Calu3 (cell line): ENCODE measurements around the gene TUNAR. TPM values are rescaled to one million over a fixed set of nuclear protein-coding genes. Genes with fewer than 3 reads are reported as not detected.

Source experiments
- BruUV-seq: library from RNA; stranded (reverse); fragments of 400-500 nt; replicated peaks from 2 replicates; lab custom pipeline; 2021; lab: Mats Ljungman, UMichigan
- CTCF ChIA-PET: fragments of 300-600 bp; sonication (Branson Sonifier 250); formaldehyde crosslinking; loops from one replicate; lab custom pipeline; 2022; ENCODE audit warnings: antibody characterized with exemption; lab: Charles Lee
- DNase-seq: peaks from one replicate; pipeline ENCODE4 v3.0.0; 2022
- H3K27ac Mint-ChIP-seq: one replicate; pipeline ENCODE4 v1.8.0; 2022; ENCODE audit warnings: mixed read lengths; ENCODE audit not compliant: unreplicated experiment
- H3K27me3 Mint-ChIP-seq: one replicate; pipeline ENCODE4 v1.8.0; 2022; ENCODE audit warnings: mixed read lengths; ENCODE audit not compliant: unreplicated experiment
- H3K36me3 Mint-ChIP-seq: one replicate; pipeline ENCODE4 v1.8.0; 2022; ENCODE audit warnings: mild to moderate bottlenecking, moderate library complexity, mixed read lengths; ENCODE audit not compliant: insufficient read depth, unreplicated experiment
- H3K4me1 Mint-ChIP-seq: one replicate; pipeline ENCODE4 v1.8.0; 2022; ENCODE audit warnings: mild to moderate bottlenecking, low read depth, mixed read lengths; ENCODE audit not compliant: unreplicated experiment
- H3K4me3 Mint-ChIP-seq: one replicate; pipeline ENCODE4 v1.8.0; 2022; ENCODE audit warnings: mild to moderate bottlenecking, low read depth, moderate library complexity, mixed read lengths; ENCODE audit not compliant: unreplicated experiment
- H3K9me3 Mint-ChIP-seq: one replicate; pipeline ENCODE4 v1.8.0; 2022; ENCODE audit warnings: low read depth, mixed read lengths; ENCODE audit not compliant: unreplicated experiment
- intact Hi-C: fragments of 100-400 bp; cut with micrococcal nuclease; formaldehyde crosslinking; loops from one replicate; pipeline ENCODE4 v1.10.0; 2022; ENCODE audit not compliant: unreplicated experiment
- total RNA-seq: library from RNA; stranded (reverse); gene quantifications from 2 replicates; pipeline ENCODE4 v1.2.3, GENCODE V29; 2022
- TF ChIP-seq, protein P1 (sequence below): fragments of 200-600 bp; IDR thresholded peaks from one replicate; pipeline ENCODE4 v1.8.0; 2022; ENCODE audit warnings: antibody characterized with exemption; ENCODE audit not compliant: unreplicated experiment

The TUNAR gene
- total RNA-seq, 1 experiment from 2014 or later, result not detected

DNA sequence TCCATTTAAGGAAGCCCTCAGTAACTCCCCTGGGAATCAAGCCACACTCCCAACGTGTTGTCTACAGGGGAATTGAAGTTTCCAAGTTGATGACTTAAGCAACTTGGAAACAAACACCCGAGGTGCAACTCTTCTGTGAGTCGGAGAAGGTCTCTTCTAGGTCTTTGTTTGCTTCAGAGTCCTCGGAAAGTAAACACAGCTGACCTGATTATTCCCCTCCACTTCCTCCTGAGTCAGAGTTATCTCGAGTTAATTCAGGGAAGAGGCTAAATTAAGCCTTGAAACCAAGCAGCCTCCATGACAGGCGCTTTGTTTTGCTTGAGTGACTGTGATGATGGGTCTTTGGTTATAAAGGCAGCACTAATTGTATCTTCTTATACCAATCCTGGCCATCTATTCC is 41.8 kb downstream of the TUNAR start:
- DNase-seq, result no peak
- no peaks in the 10 kb centered on the region for H3K4me1 Mint-ChIP-seq
- H3K36me3 Mint-ChIP-seq, result no peaks in the 10 kb centered on the region
- no peak overlapping the region for H3K4me3 Mint-ChIP-seq
- intact Hi-C loops, result no loop called here
- peaks cover 84% of the 10 kb centered on the region for H3K27me3 Mint-ChIP-seq
- no peaks in the 10 kb centered on the region for H3K9me3 Mint-ChIP-seq
- TF ChIP-seq, protein P1, sequence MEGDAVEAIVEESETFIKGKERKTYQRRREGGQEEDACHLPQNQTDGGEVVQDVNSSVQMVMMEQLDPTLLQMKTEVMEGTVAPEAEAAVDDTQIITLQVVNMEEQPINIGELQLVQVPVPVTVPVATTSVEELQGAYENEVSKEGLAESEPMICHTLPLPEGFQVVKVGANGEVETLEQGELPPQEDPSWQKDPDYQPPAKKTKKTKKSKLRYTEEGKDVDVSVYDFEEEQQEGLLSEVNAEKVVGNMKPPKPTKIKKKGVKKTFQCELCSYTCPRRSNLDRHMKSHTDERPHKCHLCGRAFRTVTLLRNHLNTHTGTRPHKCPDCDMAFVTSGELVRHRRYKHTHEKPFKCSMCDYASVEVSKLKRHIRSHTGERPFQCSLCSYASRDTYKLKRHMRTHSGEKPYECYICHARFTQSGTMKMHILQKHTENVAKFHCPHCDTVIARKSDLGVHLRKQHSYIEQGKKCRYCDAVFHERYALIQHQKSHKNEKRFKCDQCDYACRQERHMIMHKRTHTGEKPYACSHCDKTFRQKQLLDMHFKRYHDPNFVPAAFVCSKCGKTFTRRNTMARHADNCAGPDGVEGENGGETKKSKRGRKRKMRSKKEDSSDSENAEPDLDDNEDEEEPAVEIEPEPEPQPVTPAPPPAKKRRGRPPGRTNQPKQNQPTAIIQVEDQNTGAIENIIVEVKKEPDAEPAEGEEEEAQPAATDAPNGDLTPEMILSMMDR, result no peak
- no TSS peak for BruUV-seq
- CTCF ChIA-PET, result no interaction called here
- H3K27ac Mint-ChIP-seq, result no peak overlapping the region

DNA sequence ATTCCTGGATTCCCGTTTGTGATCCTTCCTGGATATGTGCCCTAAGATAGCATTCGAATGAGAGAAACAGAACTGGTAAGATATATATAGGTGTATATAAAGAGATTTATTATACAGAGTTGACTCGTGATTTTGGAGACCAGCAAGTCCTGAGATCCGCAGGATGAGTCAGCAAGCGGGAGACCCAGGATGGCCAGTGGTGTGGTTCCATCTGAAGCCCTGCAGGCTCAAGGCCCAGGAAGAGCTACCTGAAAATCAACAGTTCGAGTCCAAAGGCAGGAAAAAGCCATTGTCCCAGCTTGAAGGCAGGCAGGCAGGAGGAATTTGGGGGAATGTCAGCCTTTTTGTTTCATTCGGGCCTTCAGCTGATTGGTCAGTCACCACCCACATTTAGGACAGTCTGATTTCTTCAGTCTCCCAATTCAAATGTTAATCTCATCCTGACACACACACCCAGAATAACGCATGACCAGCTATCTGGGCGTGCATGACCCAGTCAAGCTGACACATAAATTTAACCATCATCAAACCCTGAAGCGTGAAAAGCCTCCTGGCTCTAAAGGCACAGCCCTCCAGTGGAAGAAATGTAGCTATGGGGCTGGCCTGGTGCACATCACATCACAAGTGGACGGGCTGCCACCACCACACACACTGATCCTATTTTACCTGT is 44.3 kb downstream of the TUNAR start:
- peaks cover 96% of the 10 kb centered on the region for H3K27me3 Mint-ChIP-seq
- no TSS peak for BruUV-seq

DNA sequence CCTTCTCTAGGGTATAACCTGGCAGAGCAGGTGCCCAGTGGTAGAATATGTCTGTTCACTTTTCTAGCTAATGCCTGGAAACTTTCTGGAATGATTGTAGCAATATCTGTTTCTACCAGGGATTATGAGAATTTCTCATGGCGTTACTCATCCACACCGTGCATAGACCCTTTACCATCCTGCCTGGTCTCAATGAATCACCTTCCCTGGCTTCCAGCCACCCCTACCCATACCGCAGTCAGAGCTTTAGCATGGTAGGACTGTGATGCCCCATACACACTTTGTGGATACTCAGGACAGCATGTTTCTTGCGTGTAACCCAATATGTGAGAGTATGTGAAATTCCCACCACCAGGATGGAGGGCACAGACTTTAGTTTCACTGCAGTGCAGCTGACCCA is 45.4 kb downstream of the TUNAR start:
- CTCF ChIA-PET, result no interaction called here
- no peak overlapping the region for H3K4me3 Mint-ChIP-seq
- BruUV-seq, result no TSS peak
- H3K4me1 Mint-ChIP-seq, result no peaks in the 10 kb centered on the region
- H3K27me3 Mint-ChIP-seq, result peaks cover 97% of the 10 kb centered on the region
- H3K9me3 Mint-ChIP-seq, result no peaks in the 10 kb centered on the region
- intact Hi-C loops, result no loop called here
- TF ChIP-seq, protein P1, result no peak
- no peak for DNase-seq
- no peaks in the 10 kb centered on the region for H3K36me3 Mint-ChIP-seq
- no peak overlapping the region for H3K27ac Mint-ChIP-seq

More for the DNA sequence above, 44.3 kb downstream of the TUNAR start:
- Mint-ChIP-seq H3K36me3 (no peaks in the 10 kb centered on the region), H3K4me1 (no peaks in the 10 kb centered on the region), H3K9me3 (no peaks in the 10 kb centered on the region), H3K27ac (no peak overlapping the region), H3K4me3 (no peak overlapping the region)
- intact Hi-C loops, result no loop called here
- DNase-seq, result no peak
- CTCF ChIA-PET, result no interaction called here
- TF ChIP-seq, protein P1, result no peak

DNA sequence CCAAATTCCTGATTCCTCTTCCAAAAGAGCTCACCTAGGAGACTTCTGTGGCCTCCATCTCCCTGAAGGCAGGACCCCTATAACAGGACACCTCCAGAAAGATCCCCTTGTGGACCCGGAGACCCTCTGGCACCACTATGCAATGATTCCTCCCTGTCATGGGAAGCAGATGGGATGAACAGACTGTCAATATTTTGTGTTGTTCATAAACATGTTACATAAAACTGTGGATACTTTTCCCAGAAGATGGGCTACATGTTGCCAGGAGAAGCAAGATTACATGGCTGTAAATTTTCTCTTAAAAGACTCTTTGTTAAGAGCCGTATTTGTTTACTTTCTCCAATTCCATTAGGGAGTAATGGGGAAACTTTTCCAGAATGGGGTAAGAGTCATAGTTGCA is 52.1 kb downstream of the TUNAR start:
- CTCF ChIA-PET, result no interaction called here
- Mint-ChIP-seq H3K4me3 (no peak overlapping the region), H3K9me3 (no peaks in the 10 kb centered on the region), H3K27me3 (peaks cover 67% of the 10 kb centered on the region), H3K36me3 (no peaks in the 10 kb centered on the region), H3K27ac (no peak overlapping the region), H3K4me1 (no peaks in the 10 kb centered on the region)
- intact Hi-C loops, result no loop called here
- no peak for DNase-seq
- TF ChIP-seq, protein P1, result no peak
- no TSS peak for BruUV-seq
